Measurements from ENCODE around the gene ZNF626. TPM values are rescaled to one million over a fixed set of nuclear protein-coding genes. Genes with fewer than 3 reads are reported as not detected.
"Not testable (repeated sequence)": the region's sequence is repeated elsewhere in the genome, so short reads cannot be mapped to it uniquely, and the experiment has no call there.

ZNF626 gene
- total RNA-seq, 4 donors from 2014 or later = 7.7 to 56.5 (median 19.1) TPM

- Histone ChIP-seq H3K9me3 (no peaks in the 10 kb centered on the region), H3K27ac (no peak overlapping the region), H3K4me3 (no peak overlapping the region), H3K4me1 (peaks cover 0 to 4% of the 10 kb centered on the region in 2 donors), H3K27me3 (no peaks in the 10 kb centered on the region), H3K36me3 (no peaks in the 10 kb centered on the region)
- no peak for TF ChIP-seq CTCF (IDR thresholded peaks at IDR 0.05)
- no peak for TF ChIP-seq POLR2A (IDR thresholded peaks at IDR 0.05)
- intact Hi-C loops (cut with DNase I; ENCODE audit: low total_unique reads) = no loop called here
- DNase-seq = no peak
Measured at GRCh38 chr19:20662421-20663105, 1.2 kb upstream of the ZNF626 start.

DNA sequence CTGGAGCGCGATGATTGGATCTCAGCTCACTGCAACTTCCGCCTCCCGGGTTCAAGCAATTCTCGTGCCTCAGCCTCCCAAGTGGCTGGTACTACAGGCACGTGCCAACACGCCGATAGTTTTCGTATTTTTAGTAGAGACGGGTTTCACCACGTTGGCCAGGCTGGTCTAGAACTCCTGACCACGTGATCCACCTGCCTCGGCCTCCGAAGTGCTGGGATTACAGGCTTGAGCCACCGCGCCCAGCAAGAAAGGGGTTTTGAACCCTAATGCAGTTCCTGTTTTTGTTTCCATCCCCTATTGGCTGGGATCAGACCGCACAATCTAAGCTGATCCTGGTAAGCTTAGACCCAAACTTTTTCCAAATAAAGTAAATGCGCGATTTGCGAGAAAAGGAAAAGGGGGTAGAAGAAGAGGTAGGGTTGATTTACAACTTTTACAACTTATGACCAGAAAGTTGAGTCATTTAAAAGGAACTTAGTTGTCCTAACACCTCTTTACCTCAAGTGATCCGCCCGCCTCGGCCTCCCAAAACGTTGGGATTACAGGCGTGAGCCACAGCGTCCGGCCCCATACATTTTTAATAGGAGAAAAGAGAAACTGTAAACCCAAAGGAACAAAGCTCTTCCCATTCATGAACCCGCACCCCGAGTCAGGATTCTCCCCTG is 764 bp downstream of the ZNF626 start:
- TF ChIP-seq CTCF (IDR thresholded peaks at IDR 0.05) (no peak), POLR2A (IDR thresholded peaks at IDR 0.05) (no peak)
- intact Hi-C loops (cut with DNase I; ENCODE audit: low total_unique reads) = no loop called here
- Histone ChIP-seq H3K4me3 (peak overlapping the region; percentile 81 to 89), H3K4me1 (peaks cover 0 to 4% of the 10 kb centered on the region in 2 donors), H3K27me3 (no peaks in the 10 kb centered on the region), H3K36me3 (no peaks in the 10 kb centered on the region), H3K9me3 (no peaks in the 10 kb centered on the region), H3K27ac (peak overlapping the region; percentile 81 to 83)
- DNase-seq = no peak

DNA sequence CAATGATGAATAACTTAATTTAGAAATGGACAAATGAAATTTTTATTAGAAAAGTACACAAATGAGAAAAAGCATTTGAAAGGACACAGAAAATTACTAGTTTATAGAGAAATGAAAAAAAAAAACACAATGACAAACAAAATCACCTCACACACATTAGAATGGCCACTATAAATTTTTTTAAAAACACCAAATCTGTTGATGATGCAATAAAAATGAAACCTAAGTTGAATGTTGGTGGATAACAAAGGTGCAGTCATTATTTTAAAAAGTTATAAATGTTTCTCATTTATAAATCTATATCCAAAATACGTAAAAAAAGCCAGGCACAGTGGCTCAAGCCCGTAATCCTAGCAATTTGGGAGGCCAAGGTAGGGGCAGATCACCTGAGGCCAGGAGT is 20.8 kb downstream of the ZNF626 start:
- H3K27ac ChIP-seq = no peak overlapping the region
- H3K9me3 ChIP-seq = peaks cover 0 to 49% of the 10 kb centered on the region in 2 donors
- H3K27me3 ChIP-seq = no peaks in the 10 kb centered on the region
- intact Hi-C loops (cut with DNase I; ENCODE audit: low total_unique reads) = no loop called here
- TF ChIP-seq CTCF (IDR thresholded peaks at IDR 0.05) (no peak), POLR2A (IDR thresholded peaks at IDR 0.05) (no peak)
- no peaks in the 10 kb centered on the region for H3K36me3 ChIP-seq
- no peaks in the 10 kb centered on the region for H3K4me1 ChIP-seq
- no peak overlapping the region for H3K4me3 ChIP-seq
- DNase-seq = no peak

- TF ChIP-seq POLR2A (IDR thresholded peaks at IDR 0.05) (no peak), CTCF (IDR thresholded peaks at IDR 0.05) (no peak)
- no peak overlapping the region for H3K27ac ChIP-seq
- H3K27me3 ChIP-seq = no peaks in the 10 kb centered on the region
- peaks cover 0 to 54% of the 10 kb centered on the region in 2 donors for H3K9me3 ChIP-seq
- intact Hi-C loops (cut with DNase I; ENCODE audit: low total_unique reads) = no loop called here
- no peaks in the 10 kb centered on the region for H3K36me3 ChIP-seq
- H3K4me1 ChIP-seq = no peaks in the 10 kb centered on the region
- DNase-seq = no peak
- no peak overlapping the region for H3K4me3 ChIP-seq
Measured at GRCh38 chr19:20640023-20640422, 21.3 kb downstream of the ZNF626 start.

GRCh38 chr19:20624560-20624959 is 36.8 kb downstream of the ZNF626 start:
- H3K27me3 ChIP-seq; H3K4me3 ChIP-seq; intact Hi-C loops (cut with DNase I; ENCODE audit: low total_unique reads); DNase-seq; H3K27ac ChIP-seq; H3K4me1 ChIP-seq; H3K36me3 ChIP-seq: not testable (repeated sequence)
- peaks cover 0 to 47% of the 10 kb centered on the region in 2 donors for H3K9me3 ChIP-seq

All from uterus (tissue), 4 donors.